Measurements from ENCODE around the gene SLC4A7. TPM values are rescaled to one million over a fixed set of nuclear protein-coding genes. Genes with fewer than 3 reads are reported as not detected.

The SLC4A7 gene
- total RNA-seq, 1 experiment from 2014 or later = 41.9 TPM

DNA sequence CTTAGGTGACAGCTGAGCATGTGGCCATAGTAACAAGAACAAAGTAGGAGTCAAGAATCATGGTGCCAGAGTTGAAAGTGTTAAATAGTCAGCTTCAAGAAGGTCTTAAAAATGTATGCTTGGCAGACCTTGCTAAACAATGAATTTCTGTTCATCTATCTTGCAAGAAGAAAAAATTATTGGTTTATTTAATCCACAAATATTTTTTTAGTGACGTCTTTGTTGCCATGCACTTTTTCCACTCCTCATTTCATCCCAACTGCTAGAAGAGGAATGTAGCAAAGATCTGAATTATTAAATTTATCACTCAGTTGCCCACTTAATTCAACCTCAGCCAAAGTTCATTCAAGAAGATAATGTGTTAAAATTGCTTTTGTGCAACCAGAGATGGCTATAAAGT lies 3.2 kb upstream of the SLC4A7 start:
- POLR2A ChIA-PET = interaction anchor here (1.0 to 4.8 kb wide), 3 partner anchors 13 to 48 kb away, joined by 4 to 95 read pairs (median 6); no protein-coding TSS in a partner anchor
- no peaks in the 10 kb centered on the region for H3K4me1 Mint-ChIP-seq (ENCODE audit: insufficient read depth, unreplicated experiment)
- CTCF ChIA-PET = interaction anchor here (1.4 kb wide), 1 partner anchor 176 kb away, joined by 6 read pairs; no protein-coding TSS in a partner anchor
- intact Hi-C loops (cut with micrococcal nuclease) = no loop called here
- H3K9me3 Mint-ChIP-seq (ENCODE audit: unreplicated experiment) = no peaks in the 10 kb centered on the region
- no TSS peak for BruUV-seq (replicated peaks)
- H3K27me3 Mint-ChIP-seq (ENCODE audit: insufficient read depth, unreplicated experiment) = no peaks in the 10 kb centered on the region
- no peak for DNase-seq (ENCODE audit: unreplicated experiment)
- peaks cover 8% of the 10 kb centered on the region for H3K36me3 Mint-ChIP-seq (ENCODE audit: insufficient read depth, unreplicated experiment)
- no peak overlapping the region for H3K27ac Mint-ChIP-seq (ENCODE audit: low read depth, unreplicated experiment)
- TF ChIP-seq CTCF (IDR thresholded peaks at IDR 0.05; ENCODE audit: unreplicated experiment) = no peak
- H3K4me3 Mint-ChIP-seq (ENCODE audit: unreplicated experiment) = no peak overlapping the region

DNA sequence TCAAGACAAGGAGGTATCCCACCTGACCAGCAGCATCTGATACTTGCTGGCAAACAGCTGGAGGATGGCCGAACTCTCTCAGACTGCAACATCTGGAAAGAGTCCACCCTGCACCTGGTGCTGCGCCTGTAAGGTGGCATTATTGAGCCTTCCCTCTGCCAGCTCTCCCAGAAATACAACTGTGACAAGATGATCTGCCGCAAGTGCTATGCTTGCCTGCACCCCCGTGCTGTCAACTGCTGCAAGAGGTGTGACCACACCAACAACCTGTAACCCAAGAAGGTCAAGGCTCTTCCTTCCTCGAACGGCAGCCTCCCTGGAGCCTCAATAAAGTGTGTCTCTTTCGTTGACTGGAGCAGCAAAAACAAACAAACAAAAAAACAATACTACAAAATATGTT lies 2.2 kb upstream of the SLC4A7 start:
- POLR2A ChIA-PET = interaction anchor here (0.6 to 4.8 kb wide), 7 partner anchors 11 to 781 kb away, joined by 3 to 95 read pairs (median 3); no protein-coding TSS in a partner anchor

DNA sequence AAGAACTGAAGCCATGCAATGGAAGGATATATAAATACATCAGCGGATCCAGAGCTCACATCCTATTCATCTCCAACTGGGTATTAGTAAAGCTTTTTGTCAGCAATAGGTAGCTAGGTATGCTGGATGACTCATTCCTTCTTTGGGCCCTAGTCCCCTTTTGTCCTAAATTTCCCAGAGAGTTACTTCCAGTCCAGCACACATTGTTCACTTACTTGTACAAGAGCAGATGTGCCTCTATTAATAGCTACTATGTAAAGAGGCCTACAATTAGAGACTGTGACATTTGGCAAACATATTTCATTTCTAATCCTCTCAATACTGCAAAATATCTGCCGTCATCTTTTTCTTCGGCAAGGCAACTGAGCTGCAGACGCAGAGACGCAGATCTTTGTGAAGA lies 1.7 kb upstream of the SLC4A7 start:
- TF ChIP-seq CTCF (IDR thresholded peaks at IDR 0.05; ENCODE audit: unreplicated experiment) = no peak
- no peak overlapping the region for H3K27ac Mint-ChIP-seq (ENCODE audit: low read depth, unreplicated experiment)
- H3K4me3 Mint-ChIP-seq (ENCODE audit: unreplicated experiment) = no peak overlapping the region
- H3K36me3 Mint-ChIP-seq (ENCODE audit: insufficient read depth, unreplicated experiment) = peaks cover 8% of the 10 kb centered on the region
- DNase-seq (ENCODE audit: unreplicated experiment) = no peak
- no peaks in the 10 kb centered on the region for H3K9me3 Mint-ChIP-seq (ENCODE audit: unreplicated experiment)
- intact Hi-C loops (cut with micrococcal nuclease) = no loop called here
- no peaks in the 10 kb centered on the region for H3K27me3 Mint-ChIP-seq (ENCODE audit: insufficient read depth, unreplicated experiment)
- POLR2A ChIA-PET = interaction anchor here (0.6 to 4.8 kb wide), 12 partner anchors 10 to 782 kb away, joined by 3 to 95 read pairs (median 3); no protein-coding TSS in a partner anchor
- BruUV-seq (replicated peaks) = no TSS peak
- CTCF ChIA-PET = interaction anchor here (0.5 to 3.1 kb wide), 7 partner anchors 12 to 222 kb away, joined by 3 to 20 read pairs (median 3); no protein-coding TSS in a partner anchor
- peaks cover 5% of the 10 kb centered on the region for H3K4me1 Mint-ChIP-seq (ENCODE audit: insufficient read depth, unreplicated experiment)

More for the DNA sequence above, 2.2 kb upstream of the SLC4A7 start:
- TF ChIP-seq CTCF (IDR thresholded peaks at IDR 0.05; ENCODE audit: unreplicated experiment) = no peak
- Mint-ChIP-seq H3K27ac (ENCODE audit: low read depth, unreplicated experiment) (no peak overlapping the region), H3K4me3 (ENCODE audit: unreplicated experiment) (no peak overlapping the region), H3K4me1 (ENCODE audit: insufficient read depth, unreplicated experiment) (peaks cover 1% of the 10 kb centered on the region), H3K36me3 (ENCODE audit: insufficient read depth, unreplicated experiment) (peaks cover 8% of the 10 kb centered on the region), H3K9me3 (ENCODE audit: unreplicated experiment) (no peaks in the 10 kb centered on the region), H3K27me3 (ENCODE audit: insufficient read depth, unreplicated experiment) (no peaks in the 10 kb centered on the region)
- CTCF ChIA-PET = interaction anchor here (0.5 to 3.1 kb wide), 7 partner anchors 11 to 222 kb away, joined by 3 to 20 read pairs (median 3); no protein-coding TSS in a partner anchor
- DNase-seq (ENCODE audit: unreplicated experiment) = no peak
- no TSS peak for BruUV-seq (replicated peaks)
- intact Hi-C loops (cut with micrococcal nuclease) = no loop called here

GRCh38 chr3:27483117-27484014 lies 818 bp downstream of the SLC4A7 start:
- Mint-ChIP-seq H3K27ac (ENCODE audit: low read depth, unreplicated experiment) (peak overlapping the region; percentile 97), H3K4me1 (ENCODE audit: insufficient read depth, unreplicated experiment) (peaks cover 10% of the 10 kb centered on the region), H3K36me3 (ENCODE audit: insufficient read depth, unreplicated experiment) (peaks cover 8% of the 10 kb centered on the region), H3K27me3 (ENCODE audit: insufficient read depth, unreplicated experiment) (no peaks in the 10 kb centered on the region), H3K4me3 (ENCODE audit: unreplicated experiment) (peak overlapping the region; percentile 100), H3K9me3 (ENCODE audit: unreplicated experiment) (no peaks in the 10 kb centered on the region)
- no TSS peak for BruUV-seq (replicated peaks)
- CTCF ChIA-PET = interaction anchor here (0.6 to 2.1 kb wide), 5 partner anchors 16 to 198 kb away, joined by 3 to 6 read pairs (median 3); no protein-coding TSS in a partner anchor
- DNase-seq (ENCODE audit: unreplicated experiment) = peak; percentile 71
- POLR2A ChIA-PET = interaction anchor here (0.5 to 4.8 kb wide), 27 partner anchors 11 to 239 kb away, joined by 3 to 95 read pairs (median 4); partner anchors contain the start of gene EOMES
- no peak for TF ChIP-seq CTCF (IDR thresholded peaks at IDR 0.05; ENCODE audit: unreplicated experiment)
- intact Hi-C loops (cut with micrococcal nuclease) = loop anchor here (1.0 kb wide), 3 partner anchors 50 to 194 kb away; no protein-coding TSS in a partner anchor

All from MCF 10A (cell line).